Peyer's patch (tissue), 4 donors: ENCODE data around the gene EFNA1. TPM values are rescaled to one million over a fixed set of nuclear protein-coding genes. Genes with fewer than 3 reads are reported as not detected.

ENCODE experiments used
- DNase-seq, 3 donors: peaks; one replicate each; pipeline ENCODE4 v3.0.0-alpha.2; 2017 to 2019
- H3K27ac ChIP-seq, 4 donors: fragments of 200-600 bp; sonication (generic); one replicate each; pipeline ENCODE4 v1.5.1; 2016 to 2019
- H3K27me3 ChIP-seq, 2 donors: fragments of 200-600 bp; sonication (generic); one replicate each; pipeline ENCODE4 v1.5.1; 2019
- H3K36me3 ChIP-seq, 3 donors: fragments of 200-600 bp; sonication (generic); one replicate each; pipeline ENCODE4 v1.5.1; 2016 to 2019
- H3K4me1 ChIP-seq, 4 donors: fragments of 200-600 bp; sonication (generic); one replicate each; pipeline ENCODE4 v1.5.1; 2016 to 2019
- H3K4me3 ChIP-seq, 4 donors: fragments of 200-600 bp; sonication (generic); 1 replicate in 3 of 4; 2 replicates in 1 of 4; pipeline ENCODE4 v1.5.1; 2016 to 2019; ENCODE audit warnings: mild to moderate bottlenecking in 1 of 4
- H3K9me3 ChIP-seq, 4 donors: fragments of 200-600 bp; sonication (generic); one replicate each; pipeline ENCODE4 v1.5.1; 2016 to 2019; ENCODE audit warnings: mild to moderate bottlenecking in 1 of 4
- POLR2A ChIP-seq, 2 donors: fragments of 450-650 bp; IDR thresholded peaks; one replicate each; pipeline ENCODE4 v1.5.1; 2017; ENCODE audit warnings: antibody characterized with exemption in 2 of 2, mild to moderate bottlenecking in 2 of 2, moderate library complexity in 2 of 2
- total RNA-seq, 4 donors: library from RNA; depleted of rRNA; stranded (reverse); fragments of >200 nt; gene quantifications; one replicate each; pipeline ENCODE4 v1.1.0, GENCODE V29; 2016
- TF ChIP-seq, protein P1 (sequence below), 6 experiments: fragments of 450-650 bp in 4 of 6; fragments of 200-600 bp in 2 of 6; sonication (generic) in 1 of 6; IDR thresholded peaks; one replicate each; pipeline ENCODE4 v1.5.1; 2017 to 2019; ENCODE audit warnings: antibody characterized with exemption in 6 of 6, mild to moderate bottlenecking in 3 of 6, moderate library complexity in 1 of 6

EFNA1 gene
- total RNA-seq, 4 donors from 2014 or later: 13.2 to 166 (median 145) TPM

DNA sequence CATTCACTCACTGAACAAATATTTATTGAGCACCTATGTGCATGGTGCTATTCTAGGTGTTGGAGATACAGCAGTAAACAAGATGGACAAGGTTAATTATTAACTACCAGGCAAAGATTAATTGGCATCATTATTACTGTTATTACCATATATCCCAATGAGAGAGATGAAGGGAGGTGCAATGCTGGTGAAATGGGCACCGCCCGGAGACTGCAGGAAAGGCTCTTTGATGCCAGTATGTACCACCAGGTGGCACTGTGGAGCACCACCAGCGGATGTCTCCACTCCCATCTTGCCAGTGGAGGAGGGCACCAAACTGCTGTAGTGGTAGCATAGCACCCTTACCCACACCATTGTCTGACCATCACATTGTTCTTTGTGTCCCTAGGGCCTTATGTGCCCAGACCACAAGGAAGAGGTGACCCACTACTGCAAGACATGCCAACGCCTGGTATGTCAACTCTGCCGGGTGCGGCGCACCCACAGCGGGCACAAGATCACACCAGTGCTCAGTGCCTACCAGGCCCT, 48.9 kb downstream of the EFNA1 start:
- Histone ChIP-seq H3K27ac (peak overlapping the region in 1 of 4 donors; percentile 9), H3K4me3 (no peak overlapping the region), H3K36me3 (no peaks in the 10 kb centered on the region), H3K9me3 (no peaks in the 10 kb centered on the region), H3K4me1 (peaks cover 0 to 28% (median 11%) of the 10 kb centered on the region in 4 donors), H3K27me3 (peaks cover 0 to 4% of the 10 kb centered on the region in 2 donors)
- TF ChIP-seq POLR2A (IDR thresholded peaks at IDR 0.05): no peak
- TF ChIP-seq, protein P1, sequence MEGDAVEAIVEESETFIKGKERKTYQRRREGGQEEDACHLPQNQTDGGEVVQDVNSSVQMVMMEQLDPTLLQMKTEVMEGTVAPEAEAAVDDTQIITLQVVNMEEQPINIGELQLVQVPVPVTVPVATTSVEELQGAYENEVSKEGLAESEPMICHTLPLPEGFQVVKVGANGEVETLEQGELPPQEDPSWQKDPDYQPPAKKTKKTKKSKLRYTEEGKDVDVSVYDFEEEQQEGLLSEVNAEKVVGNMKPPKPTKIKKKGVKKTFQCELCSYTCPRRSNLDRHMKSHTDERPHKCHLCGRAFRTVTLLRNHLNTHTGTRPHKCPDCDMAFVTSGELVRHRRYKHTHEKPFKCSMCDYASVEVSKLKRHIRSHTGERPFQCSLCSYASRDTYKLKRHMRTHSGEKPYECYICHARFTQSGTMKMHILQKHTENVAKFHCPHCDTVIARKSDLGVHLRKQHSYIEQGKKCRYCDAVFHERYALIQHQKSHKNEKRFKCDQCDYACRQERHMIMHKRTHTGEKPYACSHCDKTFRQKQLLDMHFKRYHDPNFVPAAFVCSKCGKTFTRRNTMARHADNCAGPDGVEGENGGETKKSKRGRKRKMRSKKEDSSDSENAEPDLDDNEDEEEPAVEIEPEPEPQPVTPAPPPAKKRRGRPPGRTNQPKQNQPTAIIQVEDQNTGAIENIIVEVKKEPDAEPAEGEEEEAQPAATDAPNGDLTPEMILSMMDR (IDR thresholded peaks at IDR 0.05): peak; percentile 87 to 95 (median 94)
- peak; percentile 81 to 94 (median 88) for DNase-seq

DNA sequence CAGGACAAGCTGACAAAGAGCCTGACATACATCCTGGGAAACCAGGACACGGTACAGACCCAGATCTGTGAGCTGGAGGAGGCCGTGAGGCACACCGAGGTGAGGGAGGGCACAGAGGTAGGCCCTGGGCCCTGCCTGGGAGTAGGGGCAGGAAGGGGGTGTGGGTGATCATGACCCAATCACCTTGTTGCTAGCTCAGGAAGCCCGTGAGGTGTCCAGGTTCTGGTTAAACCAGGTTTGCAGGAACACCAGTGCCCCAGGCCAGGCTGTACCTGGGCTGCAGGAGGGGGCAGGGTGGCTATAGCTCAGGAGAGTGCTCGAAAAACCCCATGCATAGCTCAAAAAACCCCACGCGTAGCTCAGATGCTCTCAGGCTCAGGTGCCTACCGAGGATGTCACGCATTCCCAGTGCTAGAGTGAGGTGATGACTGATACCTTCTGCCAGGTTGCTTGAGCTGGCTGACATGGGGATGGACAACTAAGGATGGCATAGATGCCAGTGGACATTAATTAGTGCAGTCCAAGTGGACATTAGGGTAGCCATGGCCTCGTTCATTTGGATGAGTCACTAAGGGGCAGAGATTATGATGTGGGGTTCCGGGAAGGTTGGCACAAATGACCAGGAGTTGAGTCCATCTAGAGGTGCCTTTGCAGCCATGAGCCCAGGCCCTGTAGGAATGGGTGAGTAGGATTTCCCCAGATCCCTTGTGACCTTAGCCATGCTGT, 49.7 kb downstream of the EFNA1 start:
- Histone ChIP-seq H3K4me3 (no peak overlapping the region), H3K9me3 (no peaks in the 10 kb centered on the region), H3K4me1 (peaks cover 0 to 21% (median 11%) of the 10 kb centered on the region in 4 donors), H3K27ac (no peak overlapping the region), H3K27me3 (peaks cover 0 to 4% of the 10 kb centered on the region in 2 donors), H3K36me3 (no peaks in the 10 kb centered on the region)
- DNase-seq: peak in 2 of 3 donors; percentile 32 to 39
- TF ChIP-seq, protein P1 (IDR thresholded peaks at IDR 0.05): no peak
- no peak for TF ChIP-seq POLR2A (IDR thresholded peaks at IDR 0.05)

DNA sequence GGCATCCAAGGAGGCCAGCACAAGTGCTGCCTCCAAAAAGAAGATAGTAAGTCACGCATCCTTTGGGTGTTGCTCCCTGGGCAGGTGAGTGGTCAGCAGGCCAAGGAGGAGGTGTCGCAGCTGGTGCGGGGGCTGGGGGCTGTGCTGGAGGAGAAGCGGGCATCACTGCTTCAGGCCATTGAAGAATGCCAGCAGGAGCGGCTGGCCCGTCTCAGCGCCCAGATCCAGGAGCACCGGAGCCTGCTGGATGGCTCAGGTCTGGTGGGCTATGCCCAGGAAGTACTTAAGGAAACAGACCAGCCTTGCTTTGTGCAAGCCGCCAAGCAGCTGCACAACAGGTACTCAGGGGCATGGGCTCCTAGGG, 50.2 kb downstream of the EFNA1 start:
- peaks cover 0 to 4% of the 10 kb centered on the region in 2 donors for H3K27me3 ChIP-seq
- H3K36me3 ChIP-seq: no peaks in the 10 kb centered on the region
- H3K4me3 ChIP-seq: no peak overlapping the region
- TF ChIP-seq POLR2A (IDR thresholded peaks at IDR 0.05): no peak
- TF ChIP-seq, protein P1 (IDR thresholded peaks at IDR 0.05): no peak
- peaks cover 0 to 18% (median 11%) of the 10 kb centered on the region in 4 donors for H3K4me1 ChIP-seq
- DNase-seq: peak in 2 of 3 donors; percentile 44 to 46
- no peak overlapping the region for H3K27ac ChIP-seq
- H3K9me3 ChIP-seq: no peaks in the 10 kb centered on the region

DNA sequence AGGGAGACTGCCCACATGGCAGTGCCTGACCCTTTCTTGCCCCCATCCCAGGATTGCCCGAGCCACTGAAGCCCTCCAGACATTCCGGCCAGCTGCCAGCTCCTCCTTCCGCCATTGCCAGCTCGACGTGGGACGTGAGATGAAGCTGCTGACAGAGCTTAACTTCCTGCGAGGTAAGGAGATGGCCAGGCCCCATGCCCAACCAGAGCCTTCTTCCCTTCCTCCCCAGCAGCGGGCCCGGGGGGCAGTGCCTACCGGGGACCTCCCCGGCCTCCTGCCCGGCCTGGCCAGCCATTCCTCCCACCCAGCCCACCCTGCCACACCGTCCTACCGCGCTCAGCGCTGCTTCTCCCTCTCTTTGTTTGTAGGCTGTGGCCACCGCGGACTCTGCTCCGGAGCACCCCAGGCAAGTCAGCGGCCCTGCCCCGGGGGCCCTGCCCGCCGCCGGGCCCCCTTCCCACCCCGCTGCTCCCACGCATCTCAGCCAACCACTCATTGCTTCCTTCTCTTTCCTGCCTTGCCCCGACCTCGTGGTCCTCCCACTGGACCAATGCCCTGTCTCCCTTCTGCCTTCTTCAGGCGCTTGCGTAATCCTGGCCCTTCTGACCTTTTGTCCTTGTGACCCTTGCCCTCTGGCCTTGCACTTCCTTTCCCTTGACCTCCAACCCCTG, 50.9 kb downstream of the EFNA1 start:
- DNase-seq: peak in 2 of 3 donors; percentile 41 to 48
- no peaks in the 10 kb centered on the region for H3K36me3 ChIP-seq

More for the DNA sequence above, 50.9 kb downstream of the EFNA1 start:
- Histone ChIP-seq H3K27me3 (peaks cover 0 to 4% of the 10 kb centered on the region in 2 donors), H3K9me3 (no peaks in the 10 kb centered on the region), H3K4me1 (peaks cover 0 to 15% (median 9%) of the 10 kb centered on the region in 4 donors), H3K27ac (no peak overlapping the region), H3K4me3 (no peak overlapping the region)
- no peak for TF ChIP-seq POLR2A (IDR thresholded peaks at IDR 0.05)
- TF ChIP-seq, protein P1 (IDR thresholded peaks at IDR 0.05): no peak
